Activated CD4-positive, alpha-beta T cell treated with anti-CD3 and anti-CD28 coated beads, Interleukin-10, Interleukin-2, amounts not matched to agents 100 ng/mL and 50 ng/mL, durations not matched to agents 16 hours and 8 hours (primary cell): ENCODE measurements around the gene ROR2.
"Not testable (repeated sequence)": the region's sequence is repeated elsewhere in the genome, so short reads cannot be mapped to it uniquely, and the experiment has no call there.

Experiments used
- DNase-seq: peaks from one replicate; pipeline ENCODE4 v3.0.0-alpha.2; 2020

The ROR2 gene

GRCh38 chr9:91661451-91661850 is 288.6 kb downstream of the ROR2 start:
- no peak for DNase-seq

DNA sequence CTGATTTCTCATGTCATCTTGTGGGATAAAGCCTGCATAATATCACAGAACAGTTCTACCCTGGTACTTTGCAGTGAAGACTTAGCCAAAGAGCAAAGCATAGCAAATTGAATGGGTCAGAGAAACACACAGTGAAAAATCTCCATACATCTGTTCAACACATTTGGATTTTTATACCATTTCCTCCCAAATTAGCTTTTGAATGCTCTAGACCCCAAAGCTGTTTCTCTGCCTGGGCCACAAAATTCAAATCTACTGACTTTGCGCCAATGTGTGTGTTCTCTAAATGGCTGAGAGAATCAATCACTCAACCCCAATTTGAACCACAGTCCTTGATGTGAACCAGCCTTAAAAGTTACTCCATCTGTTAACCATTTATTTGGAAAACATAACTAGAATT is 289.5 kb downstream of the ROR2 start:
- DNase-seq = no peak

GRCh38 chr9:91659529-91660495 is 290.2 kb downstream of the ROR2 start:
- peak; percentile 15 for DNase-seq

GRCh38 chr9:91658513-91659105 is 291.4 kb downstream of the ROR2 start:
- DNase-seq = no peak

DNA sequence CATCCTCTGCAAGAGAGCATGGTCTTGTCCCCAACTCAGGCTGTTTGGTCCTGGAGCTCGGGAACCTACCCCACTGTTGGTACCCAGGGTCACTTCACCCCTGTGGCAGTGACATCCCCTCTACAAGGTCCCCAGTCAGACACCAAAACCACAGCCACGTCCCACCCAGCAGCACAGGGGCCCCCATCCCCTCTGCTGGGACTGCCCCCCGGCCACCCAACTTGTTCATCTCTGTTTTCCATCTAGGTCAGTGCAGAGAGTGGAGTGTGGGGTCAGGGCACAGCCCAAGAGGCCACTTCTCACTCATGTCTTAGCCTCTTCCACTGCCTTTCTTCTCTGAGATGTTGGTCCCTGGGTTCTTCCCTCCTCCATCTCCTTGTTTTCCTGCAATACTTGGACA is 292.5 kb downstream of the ROR2 start:
- no peak for DNase-seq

DNA sequence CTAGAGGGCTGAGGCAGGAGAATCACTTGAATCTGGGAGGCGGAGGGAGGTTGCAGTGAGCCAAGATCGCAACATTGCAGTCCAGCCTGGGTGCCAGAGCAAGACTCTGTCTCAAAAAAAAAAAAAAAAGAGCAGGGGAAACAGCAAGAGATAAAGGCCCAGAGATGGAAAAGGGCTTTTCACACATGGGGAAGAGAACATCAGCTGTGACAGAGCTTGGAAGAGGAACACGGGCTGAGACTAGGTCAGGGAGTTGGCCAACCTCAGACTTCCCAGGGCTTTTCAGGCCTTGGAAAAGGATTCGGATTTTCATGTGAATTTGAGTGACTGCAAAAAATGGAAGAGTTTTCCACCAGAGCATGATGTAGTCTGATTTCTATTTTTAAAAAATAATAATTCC is 294.4 kb downstream of the ROR2 start:
- DNase-seq = no peak

DNA sequence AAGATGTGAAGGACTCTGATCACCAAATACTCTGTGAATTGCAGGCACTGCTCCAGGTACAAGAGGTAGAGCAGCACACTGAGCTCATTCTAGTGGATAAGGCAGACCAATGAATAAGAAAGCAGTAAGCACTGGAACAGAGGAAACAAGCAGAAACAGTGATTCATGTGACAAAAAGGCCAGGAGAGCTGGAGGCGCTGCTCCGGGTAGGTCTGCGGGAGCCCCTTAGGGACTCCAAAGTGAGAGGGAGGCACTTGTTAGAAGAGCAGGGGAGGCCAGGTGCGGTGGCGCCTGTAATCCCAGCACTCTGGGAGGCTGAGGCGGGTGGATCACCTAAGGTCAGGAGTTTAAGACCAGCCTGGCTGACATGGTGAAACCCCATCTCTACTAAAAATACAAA is 294.8 kb downstream of the ROR2 start:
- no peak for DNase-seq

DNA sequence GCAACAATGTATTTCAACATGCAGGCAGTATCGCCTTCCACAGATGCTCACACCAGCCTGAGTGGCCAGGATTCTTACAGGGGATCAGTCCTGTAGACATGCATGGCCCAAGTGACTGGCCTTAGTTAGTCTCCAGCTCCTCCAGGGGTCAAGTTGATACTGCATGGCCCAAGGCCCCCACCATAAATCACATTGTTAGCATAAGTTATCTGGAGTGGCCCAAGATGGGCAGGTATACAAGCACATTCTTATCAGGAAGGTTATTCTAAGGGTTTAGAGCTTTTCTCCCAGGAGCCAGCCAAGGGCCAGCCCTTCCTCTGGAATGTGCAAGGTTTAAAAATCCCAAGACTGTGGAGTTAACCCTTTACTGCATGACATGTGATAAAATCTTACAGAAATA is 295.5 kb downstream of the ROR2 start:
- DNase-seq = no peak

GRCh38 chr9:91647371-91647770 is 302.7 kb downstream of the ROR2 start:
- no peak for DNase-seq

- DNase-seq = no peak
Measured at GRCh38 chr9:91646702-91647101, 303.3 kb downstream of the ROR2 start.

- no peak for DNase-seq
Measured at GRCh38 chr9:91644433-91644832, 305.6 kb downstream of the ROR2 start.

GRCh38 chr9:91643481-91644077 is 306.4 kb downstream of the ROR2 start:
- no peak for DNase-seq

GRCh38 chr9:91642771-91643170 is 307.3 kb downstream of the ROR2 start:
- no peak for DNase-seq

- no peak for DNase-seq
Measured at GRCh38 chr9:91640428-91640827, 309.6 kb downstream of the ROR2 start.

DNA sequence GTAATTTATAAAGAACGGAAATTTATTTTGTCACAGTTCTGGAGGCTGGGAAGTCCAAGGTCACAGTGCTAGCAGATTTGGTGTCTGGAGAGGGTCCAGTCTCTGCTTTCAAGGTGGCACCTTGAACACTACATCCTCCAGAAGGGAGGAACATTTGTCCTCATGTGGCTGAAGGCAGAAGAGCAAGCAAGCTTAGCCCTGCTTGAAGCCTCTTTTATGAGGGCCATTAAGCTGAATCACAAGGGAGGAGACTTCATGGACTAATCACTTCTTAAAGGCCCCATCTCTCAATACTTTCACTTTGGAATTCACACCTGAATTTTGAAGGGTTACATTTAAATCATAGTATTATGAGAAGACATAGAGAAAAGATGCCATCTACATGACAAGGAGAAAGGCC is 311.0 kb downstream of the ROR2 start:
- no peak for DNase-seq

DNA sequence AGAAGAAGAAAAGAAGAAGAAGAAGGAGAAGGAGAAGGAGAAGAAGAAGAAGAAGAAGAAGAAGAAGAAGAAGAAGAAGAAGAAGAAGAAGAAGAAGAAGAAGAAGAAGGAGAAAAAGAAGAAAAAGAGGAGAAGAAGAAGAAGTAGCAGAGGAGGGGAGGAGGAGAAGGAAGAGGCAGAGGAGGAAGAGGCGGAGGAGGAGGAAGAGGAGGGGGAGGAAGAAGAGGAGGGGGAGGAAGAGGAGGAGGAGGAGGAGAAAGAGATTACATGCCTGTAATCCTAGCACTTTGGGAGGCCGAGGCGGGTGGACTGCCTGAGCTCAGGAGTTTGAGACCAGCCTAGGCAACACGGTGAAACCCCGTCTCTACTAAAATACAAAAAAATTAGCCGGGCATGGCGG is 315.2 kb downstream of the ROR2 start:
- not testable (repeated sequence) for DNase-seq

GRCh38 chr9:91629718-91630117 is 320.3 kb downstream of the ROR2 start:
- DNase-seq = no peak

GRCh38 chr9:91628892-91629291 is 321.1 kb downstream of the ROR2 start:
- DNase-seq = no peak

DNA sequence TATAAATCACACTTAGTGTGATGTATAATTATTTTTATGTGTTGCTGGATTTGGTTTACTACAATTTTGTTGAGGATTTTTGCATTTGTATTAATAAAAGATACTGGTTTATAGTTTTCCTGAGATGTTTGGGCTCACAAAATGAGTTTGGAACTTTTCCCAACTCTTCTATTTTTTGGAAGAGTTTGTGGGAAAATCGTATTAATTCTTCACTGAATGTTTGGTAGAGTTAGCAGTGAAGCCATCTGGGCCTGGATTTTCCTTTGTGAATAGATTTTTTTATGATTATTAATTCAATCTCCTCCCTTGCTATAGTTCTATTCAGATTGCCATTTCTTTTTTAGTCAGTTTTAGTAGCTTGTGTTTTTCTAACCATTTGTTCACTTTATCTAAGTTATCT is 324.7 kb downstream of the ROR2 start:
- no peak for DNase-seq

GRCh38 chr9:91623004-91623403 is 327.0 kb downstream of the ROR2 start:
- no peak for DNase-seq

GRCh38 chr9:91622121-91622520 is 327.9 kb downstream of the ROR2 start:
- DNase-seq = not testable (repeated sequence)

DNA sequence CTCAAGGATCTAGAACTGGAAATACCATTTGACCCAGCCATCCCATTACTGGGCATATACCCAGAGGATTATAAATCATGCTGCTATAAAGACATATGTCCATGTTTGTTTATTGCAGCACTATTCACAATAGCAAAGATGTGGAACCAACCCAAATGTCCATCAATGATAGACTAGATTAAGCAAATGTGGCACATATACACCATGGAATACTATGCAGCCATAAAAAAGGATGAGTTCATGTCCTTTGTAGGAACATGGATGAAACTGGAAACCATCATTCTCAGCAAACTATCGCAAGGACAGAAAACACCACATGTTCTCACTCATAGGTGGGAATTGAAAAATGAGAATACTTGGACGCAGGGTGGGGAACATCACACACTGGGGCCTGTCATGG is 336.0 kb downstream of the ROR2 start:
- not testable (repeated sequence) for DNase-seq

- no peak for DNase-seq
Measured at GRCh38 chr9:91611582-91611981, 338.4 kb downstream of the ROR2 start.
